Activated CD4-positive, alpha-beta T cell treated with anti-CD3 and anti-CD28 coated beads for 4 hours (primary cell): ENCODE measurements around the gene FLVCR1.

Experiments used
- DNase-seq, 2 donors: peaks; one replicate each; pipeline ENCODE4 v3.0.0-alpha.2; 2020

Gene FLVCR1

DNA sequence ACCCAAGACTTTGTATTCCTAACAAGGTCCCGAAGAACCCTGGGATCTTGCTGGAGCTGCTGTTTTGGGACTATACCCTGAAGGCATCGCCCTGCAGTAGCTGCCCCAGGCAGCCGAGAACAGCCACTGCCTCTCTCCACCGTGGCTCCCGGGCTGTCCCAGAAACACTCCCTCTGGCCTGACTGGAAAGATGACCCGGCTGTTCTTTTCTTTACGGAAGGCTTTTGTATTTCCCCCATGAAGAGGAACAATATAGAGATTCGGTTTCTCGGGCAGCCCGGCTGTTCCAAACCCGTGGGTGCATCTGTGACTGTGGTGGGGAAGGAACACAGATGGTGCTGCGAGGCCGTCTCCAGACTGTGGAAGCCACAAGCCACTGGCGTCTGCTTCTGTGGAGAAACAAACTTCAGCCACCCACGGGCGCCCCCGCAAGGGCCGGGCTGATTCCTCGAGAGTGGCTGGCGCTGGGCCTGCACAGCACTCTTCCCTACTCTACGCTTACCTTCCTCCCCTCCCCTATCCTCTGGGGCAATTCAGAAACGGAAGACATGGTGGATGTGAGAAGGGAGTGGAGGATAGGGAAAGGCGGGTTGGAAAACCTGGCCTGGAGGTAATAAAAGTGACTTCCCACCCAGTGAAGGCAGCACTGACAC lies 58.5 kb downstream of the FLVCR1 start:
- no peak for DNase-seq

- no peak for DNase-seq
These were observed 59.0 kb downstream of the FLVCR1 start for GRCh38 chr1:212917134-212917485.

DNA sequence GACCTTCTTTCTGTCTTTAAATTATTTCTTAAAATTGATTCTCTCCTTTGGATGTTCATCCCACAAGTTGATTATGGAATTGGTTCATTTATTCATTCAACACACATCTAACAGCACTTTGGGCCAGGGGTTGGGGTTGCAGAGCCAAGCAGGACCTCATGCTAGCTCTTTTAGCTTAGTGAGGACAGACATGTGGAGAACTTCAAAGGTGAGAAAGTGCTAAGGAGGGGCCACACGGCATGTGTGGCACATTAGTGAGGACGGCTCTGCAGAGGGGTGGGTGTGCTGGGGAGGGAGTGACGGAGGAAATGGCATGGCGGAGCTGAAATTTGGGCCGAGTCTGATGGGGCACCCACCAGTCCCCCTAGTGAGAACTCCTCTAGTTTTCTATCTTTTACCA lies 59.8 kb downstream of the FLVCR1 start:
- no peak for DNase-seq

DNA sequence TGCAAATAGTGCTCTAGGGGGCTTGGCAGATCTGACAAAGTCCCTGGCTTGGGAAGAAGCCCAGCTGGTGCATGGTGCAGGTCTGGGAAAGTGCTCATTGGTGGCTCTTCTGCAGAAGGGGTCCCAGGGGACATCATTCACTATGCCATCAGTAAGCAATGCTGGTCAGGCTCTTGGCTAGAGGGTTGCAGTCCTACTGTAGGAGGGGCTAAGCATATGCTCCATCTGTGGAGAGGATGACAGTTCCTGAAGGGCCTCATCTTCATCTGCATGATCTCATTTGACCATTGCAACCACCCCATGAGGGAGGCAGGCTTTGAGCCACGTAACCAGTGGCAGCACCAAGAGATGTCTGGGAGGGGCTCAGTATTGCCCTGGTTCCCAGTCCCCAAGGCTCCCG lies 60.7 kb downstream of the FLVCR1 start:
- no peak for DNase-seq

GRCh38 chr1:212920246-212920645 lies 62.2 kb downstream of the FLVCR1 start:
- no peak for DNase-seq

GRCh38 chr1:212920896-212921295 lies 62.8 kb downstream of the FLVCR1 start:
- no peak for DNase-seq

- DNase-seq = no peak
These were observed 63.9 kb downstream of the FLVCR1 start for GRCh38 chr1:212922016-212922415.

DNA sequence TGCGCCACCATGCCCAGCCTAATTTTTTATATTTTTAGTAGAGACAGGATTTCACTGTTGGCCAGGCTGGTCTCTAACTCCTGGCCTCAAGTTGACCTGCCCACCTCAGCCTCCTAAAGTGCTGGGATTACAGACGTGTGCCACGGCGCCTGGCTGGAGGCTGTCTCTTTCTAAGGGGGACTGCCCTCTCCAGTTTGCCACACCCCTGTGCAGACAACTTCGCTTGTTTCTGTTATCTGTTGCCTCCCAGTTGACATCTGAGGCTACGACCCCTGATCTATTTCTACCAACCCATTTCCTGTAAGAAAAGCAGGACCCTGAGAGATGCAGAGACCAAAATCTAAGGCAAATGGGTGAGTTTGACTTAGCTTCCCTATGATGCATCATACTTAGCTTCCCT lies 68.3 kb downstream of the FLVCR1 start:
- DNase-seq = no peak

GRCh38 chr1:212928323-212929291 lies 70.5 kb downstream of the FLVCR1 start:
- no peak for DNase-seq

DNA sequence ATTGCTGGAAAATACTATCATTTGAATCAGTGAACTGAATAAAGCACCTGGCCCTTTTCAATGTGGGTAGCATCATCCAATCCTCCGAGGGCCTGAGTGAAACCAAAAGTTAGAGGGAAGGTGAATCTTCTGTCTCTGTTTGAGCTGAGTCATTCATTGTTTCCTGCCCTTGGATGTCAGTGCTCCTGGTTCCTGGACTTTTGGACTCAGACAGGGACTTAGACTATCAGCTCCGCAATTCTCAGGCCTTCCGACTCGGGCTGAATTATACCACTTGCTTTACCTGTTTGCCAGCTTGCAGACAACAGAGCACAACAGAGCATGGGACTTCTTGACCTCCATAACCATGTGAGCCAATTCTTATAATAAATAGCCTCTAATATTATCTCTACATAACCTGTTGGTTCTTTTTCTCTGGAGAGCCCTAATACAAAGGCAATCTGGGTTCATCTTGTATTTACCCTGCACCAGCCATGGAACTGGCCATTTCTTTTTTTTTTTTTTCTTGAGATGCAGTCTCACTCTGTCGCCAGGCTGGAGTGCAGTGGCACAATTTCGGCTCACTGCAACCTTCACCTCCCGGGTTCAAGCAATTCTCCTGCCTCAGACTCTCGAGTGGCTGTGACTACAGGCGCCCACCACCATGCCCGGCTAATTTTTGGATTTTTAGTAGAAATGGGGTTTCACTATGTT lies 73.1 kb downstream of the FLVCR1 start:
- no peak for DNase-seq

GRCh38 chr1:212933815-212934471 lies 75.9 kb downstream of the FLVCR1 start:
- DNase-seq = no peak

GRCh38 chr1:212935387-212935981 lies 77.4 kb downstream of the FLVCR1 start:
- DNase-seq = no peak

- DNase-seq = no peak
These were observed 79.0 kb downstream of the FLVCR1 start for GRCh38 chr1:212937034-212937433.

GRCh38 chr1:212938846-212939245 lies 80.8 kb downstream of the FLVCR1 start:
- no peak for DNase-seq

- DNase-seq = no peak
These were observed 83.4 kb downstream of the FLVCR1 start for GRCh38 chr1:212941452-212941851.

GRCh38 chr1:212942679-212943392 lies 84.8 kb downstream of the FLVCR1 start:
- no peak for DNase-seq

DNA sequence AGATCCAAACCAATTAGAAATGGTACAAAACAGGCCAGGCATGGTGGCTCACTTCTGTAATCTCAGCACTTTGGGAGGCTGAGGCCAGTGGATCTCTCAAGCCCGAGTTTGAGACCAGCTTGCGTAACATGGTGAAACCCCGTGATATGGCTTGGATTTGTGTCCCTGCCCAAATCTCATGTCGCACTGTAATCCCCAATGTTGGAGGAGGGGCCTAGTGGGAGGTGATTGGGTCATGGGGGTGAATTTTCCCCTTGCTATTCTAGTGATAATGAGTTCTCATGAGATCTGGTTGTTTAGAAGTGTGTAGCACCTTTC lies 85.3 kb downstream of the FLVCR1 start:
- DNase-seq = no peak

DNA sequence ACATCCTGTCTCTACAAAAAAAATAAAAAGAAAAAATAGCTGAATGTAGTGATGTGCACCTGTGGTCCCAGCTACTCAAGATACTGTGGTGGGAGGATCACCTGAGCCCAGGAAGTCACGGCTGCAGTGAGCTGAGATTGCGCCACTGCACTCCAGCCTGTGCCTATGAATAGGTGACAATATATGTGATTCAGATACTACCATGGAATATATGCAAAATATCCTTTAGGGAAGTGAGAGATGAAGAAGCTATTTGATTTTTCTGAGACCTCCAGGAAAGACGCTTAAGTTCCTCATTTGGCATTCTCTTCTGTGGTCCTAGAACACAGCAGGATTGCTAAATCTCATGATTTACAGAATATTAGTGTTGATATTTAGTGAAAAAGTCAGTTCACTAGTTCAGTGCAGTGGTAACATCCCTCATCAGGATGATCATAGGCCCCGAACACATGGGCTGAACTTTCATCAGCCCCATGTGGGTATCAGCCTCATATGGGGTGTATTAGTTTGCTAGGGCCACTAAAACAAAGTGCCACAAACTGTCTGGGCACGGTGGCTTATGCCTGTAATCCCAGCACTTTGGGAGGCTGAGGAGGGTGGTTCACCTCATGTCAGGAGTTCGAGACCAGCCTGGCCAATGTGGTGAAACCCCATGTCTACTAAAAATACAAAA lies 86.3 kb downstream of the FLVCR1 start:
- no peak for DNase-seq

- no peak for DNase-seq
These were observed 87.0 kb downstream of the FLVCR1 start for GRCh38 chr1:212945056-212945455.

DNA sequence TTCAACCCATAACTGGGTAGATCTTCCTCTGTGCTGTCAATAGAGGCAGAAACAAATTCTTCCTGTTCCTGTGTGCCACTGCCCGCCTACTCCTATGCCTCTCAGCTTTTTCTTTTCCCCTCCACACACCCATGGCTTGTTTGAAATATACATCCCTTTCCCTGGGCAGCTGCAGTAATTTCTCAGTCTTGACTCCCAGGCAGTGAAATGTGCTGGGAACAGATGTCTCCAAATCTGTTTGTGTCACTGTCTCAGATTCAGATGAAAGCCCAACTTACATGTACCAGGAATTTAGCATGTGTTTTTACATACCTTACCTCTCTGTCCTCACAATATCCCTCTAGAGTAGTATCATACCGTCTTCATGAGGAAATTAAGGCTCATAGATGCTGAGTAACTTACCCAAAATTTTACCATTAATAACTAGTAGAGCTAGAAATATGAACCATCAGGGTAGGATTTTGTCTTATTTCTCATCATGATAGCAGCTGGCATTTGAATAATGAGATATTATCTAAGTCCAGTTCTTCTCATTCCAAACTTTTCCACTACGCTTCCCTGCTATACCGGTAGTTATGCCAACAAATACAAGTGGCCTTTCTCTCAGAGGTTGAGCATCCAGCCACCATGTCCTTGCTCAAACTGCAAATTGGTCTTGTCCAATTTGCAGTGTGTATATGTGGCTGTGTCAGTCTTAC lies 87.5 kb downstream of the FLVCR1 start:
- no peak for DNase-seq

DNA sequence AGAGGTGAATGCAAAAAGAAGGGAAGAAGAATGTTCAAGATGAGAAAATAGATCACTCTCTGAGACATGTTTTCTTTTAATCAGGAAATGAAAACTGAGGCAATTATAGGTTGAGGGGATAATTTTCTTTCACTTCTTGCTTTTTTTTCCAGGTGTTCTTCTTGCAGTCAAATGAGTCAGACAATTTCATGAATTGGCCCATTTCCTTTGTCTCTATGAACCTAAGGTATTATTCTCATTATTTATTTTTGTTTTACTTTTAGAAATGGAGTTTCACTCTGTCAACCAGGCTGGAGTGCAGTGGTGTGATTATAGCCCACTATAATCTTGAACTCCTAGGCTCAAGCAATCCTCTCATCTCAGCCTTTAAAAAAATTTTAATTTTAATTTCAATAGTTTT lies 88.8 kb downstream of the FLVCR1 start:
- DNase-seq = no peak
